GM23338 (cell line): ENCODE data around the gene ACSBG1.

ENCODE experiments used
- EZH2 ChIP-seq: fragments of 200-600 bp; sonication (generic); IDR thresholded peaks from one replicate; pipeline ENCODE4 v1.8.0; 2017; ENCODE audit warnings: antibody characterized with exemption, mild to moderate bottlenecking, low read depth; ENCODE audit not compliant: unreplicated experiment
- EZH2phosphoT487 ChIP-seq: fragments of 200-600 bp; sonication (generic); IDR thresholded peaks from one replicate; pipeline ENCODE4 v1.8.1; 2018; ENCODE audit warnings: antibody characterized with exemption; ENCODE audit not compliant: unreplicated experiment
- POLR2AphosphoS5 ChIP-seq: IDR thresholded peaks from 2 replicates; pipeline ENCODE4 v1.6.1; 2016; ENCODE audit warnings: antibody characterized with exemption, low read depth
- STAT1 ChIP-seq: IDR thresholded peaks from one replicate; pipeline ENCODE4 v1.6.1; 2016; ENCODE audit warnings: antibody characterized with exemption; ENCODE audit not compliant: unreplicated experiment
- ZNF114 ChIP-seq: fragments of 250-450 bp; sonication (Bioruptor Pico); IDR thresholded peaks from 2 replicates; pipeline ENCODE4 v1.5.0; 2020; ENCODE audit warnings: mild to moderate bottlenecking, moderate library complexity
- ZNF331 ChIP-seq: fragments of 250-450 bp; sonication (Bioruptor Pico); IDR thresholded peaks from 2 replicates; pipeline ENCODE4 v1.5.0; 2020; ENCODE audit warnings: low read depth, mild to moderate bottlenecking, moderate library complexity
- TF ChIP-seq, protein P1 (sequence below), 2 experiments: fragments of 200-600 bp in 1 of 2; sonication (generic) in 1 of 2; conservative IDR thresholded peaks; 2 replicates each; pipeline versions ENCODE4 v1.5.1 to v1.6.1; 2016 to 2017; ENCODE audit warnings: antibody characterized with exemption in 2 of 2, low read depth in 2 of 2, mild to moderate bottlenecking in 2 of 2, moderate library complexity in 1 of 2
- TF ChIP-seq, protein P2 (sequence below): IDR thresholded peaks from one replicate; pipeline ENCODE4 v1.6.1; 2018; ENCODE audit warnings: antibody characterized with exemption; ENCODE audit not compliant: unreplicated experiment

DNA sequence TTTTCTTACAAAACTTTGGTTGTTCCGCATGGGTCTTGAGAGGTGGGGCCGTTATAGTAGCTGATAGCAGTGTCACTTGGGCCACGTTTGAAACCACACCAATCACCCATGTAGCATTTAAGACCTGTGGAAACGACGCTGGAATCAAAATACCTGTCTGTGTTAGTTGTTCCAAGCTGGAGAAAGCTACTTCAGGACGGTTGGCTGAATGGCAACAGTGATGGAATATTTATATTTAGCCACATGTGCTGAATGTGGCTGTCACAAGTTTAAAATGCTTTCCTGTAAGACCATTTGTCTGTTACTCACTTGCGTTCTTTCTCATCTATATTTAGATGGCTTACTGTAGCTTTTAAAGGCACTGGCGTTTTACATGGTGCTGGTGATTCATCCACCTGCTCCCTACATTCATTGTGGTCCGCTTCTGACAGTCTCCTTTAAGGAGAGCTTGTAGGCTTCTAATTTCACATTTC lies 31.4 kb upstream of the ACSBG1 start:
- TF ChIP-seq EZH2phosphoT487, result no peak
- TF ChIP-seq POLR2AphosphoS5, result no peak
- TF ChIP-seq EZH2, result no peak
- TF ChIP-seq, protein P1, sequence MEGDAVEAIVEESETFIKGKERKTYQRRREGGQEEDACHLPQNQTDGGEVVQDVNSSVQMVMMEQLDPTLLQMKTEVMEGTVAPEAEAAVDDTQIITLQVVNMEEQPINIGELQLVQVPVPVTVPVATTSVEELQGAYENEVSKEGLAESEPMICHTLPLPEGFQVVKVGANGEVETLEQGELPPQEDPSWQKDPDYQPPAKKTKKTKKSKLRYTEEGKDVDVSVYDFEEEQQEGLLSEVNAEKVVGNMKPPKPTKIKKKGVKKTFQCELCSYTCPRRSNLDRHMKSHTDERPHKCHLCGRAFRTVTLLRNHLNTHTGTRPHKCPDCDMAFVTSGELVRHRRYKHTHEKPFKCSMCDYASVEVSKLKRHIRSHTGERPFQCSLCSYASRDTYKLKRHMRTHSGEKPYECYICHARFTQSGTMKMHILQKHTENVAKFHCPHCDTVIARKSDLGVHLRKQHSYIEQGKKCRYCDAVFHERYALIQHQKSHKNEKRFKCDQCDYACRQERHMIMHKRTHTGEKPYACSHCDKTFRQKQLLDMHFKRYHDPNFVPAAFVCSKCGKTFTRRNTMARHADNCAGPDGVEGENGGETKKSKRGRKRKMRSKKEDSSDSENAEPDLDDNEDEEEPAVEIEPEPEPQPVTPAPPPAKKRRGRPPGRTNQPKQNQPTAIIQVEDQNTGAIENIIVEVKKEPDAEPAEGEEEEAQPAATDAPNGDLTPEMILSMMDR (conservative IDR thresholded peaks at IDR 0.05; ENCODE audit: low read depth in 2 of 2), result no peak
- TF ChIP-seq, protein P2, sequence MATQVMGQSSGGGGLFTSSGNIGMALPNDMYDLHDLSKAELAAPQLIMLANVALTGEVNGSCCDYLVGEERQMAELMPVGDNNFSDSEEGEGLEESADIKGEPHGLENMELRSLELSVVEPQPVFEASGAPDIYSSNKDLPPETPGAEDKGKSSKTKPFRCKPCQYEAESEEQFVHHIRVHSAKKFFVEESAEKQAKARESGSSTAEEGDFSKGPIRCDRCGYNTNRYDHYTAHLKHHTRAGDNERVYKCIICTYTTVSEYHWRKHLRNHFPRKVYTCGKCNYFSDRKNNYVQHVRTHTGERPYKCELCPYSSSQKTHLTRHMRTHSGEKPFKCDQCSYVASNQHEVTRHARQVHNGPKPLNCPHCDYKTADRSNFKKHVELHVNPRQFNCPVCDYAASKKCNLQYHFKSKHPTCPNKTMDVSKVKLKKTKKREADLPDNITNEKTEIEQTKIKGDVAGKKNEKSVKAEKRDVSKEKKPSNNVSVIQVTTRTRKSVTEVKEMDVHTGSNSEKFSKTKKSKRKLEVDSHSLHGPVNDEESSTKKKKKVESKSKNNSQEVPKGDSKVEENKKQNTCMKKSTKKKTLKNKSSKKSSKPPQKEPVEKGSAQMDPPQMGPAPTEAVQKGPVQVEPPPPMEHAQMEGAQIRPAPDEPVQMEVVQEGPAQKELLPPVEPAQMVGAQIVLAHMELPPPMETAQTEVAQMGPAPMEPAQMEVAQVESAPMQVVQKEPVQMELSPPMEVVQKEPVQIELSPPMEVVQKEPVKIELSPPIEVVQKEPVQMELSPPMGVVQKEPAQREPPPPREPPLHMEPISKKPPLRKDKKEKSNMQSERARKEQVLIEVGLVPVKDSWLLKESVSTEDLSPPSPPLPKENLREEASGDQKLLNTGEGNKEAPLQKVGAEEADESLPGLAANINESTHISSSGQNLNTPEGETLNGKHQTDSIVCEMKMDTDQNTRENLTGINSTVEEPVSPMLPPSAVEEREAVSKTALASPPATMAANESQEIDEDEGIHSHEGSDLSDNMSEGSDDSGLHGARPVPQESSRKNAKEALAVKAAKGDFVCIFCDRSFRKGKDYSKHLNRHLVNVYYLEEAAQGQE, result no peak
- no peak for TF ChIP-seq STAT1
- no peak for TF ChIP-seq ZNF331 (CRISPR knock-in tag)
- TF ChIP-seq ZNF114 (CRISPR knock-in tag), result no peak
